CD4-positive, alpha-beta T cell treated with Interleukin-4 for 1 hour (primary cell): Measurements from ENCODE around the gene LDHB.
"Not testable (repeated sequence)": the region's sequence is repeated elsewhere in the genome, so short reads cannot be mapped to it uniquely, and the experiment has no call there.

Experiments
- DNase-seq, 2 donors: peaks; one replicate each; pipeline ENCODE4 v3.0.0-alpha.2; 2020 to 2022

The LDHB gene

GRCh38 chr12:21661396-21662093, 3.9 kb upstream of the LDHB start:
- DNase-seq, result not testable (repeated sequence)

GRCh38 chr12:21659383-21659782, 1.7 kb upstream of the LDHB start:
- peak in 1 of 2 donors; percentile 31 for DNase-seq

DNA sequence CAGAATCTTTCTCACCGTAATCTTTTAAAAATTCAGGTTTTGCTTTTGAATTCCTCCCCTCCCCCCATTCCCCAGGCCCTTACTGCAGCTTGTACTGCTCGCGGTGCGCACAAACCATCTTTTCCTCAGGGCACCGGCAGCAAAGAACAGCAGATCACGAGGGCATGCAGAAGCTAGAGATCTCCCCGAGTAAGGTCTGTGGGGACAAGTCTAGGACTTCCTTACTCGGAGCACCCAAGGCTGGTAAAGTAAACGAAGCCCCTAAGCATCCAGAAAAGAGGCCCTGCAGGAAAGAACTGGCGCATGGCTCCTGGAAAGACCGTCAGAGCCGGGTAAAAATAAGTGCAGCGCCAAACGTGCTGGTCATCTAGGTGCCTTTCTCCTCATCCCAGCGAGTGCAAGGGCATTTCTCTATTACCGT, 727 bp downstream of the LDHB start:
- DNase-seq, result peak; percentile 25 to 44

- DNase-seq, result peak in 1 of 2 donors; percentile 24
Observed at GRCh38 chr12:21655591-21655990, 2.1 kb downstream of the LDHB start.

DNA sequence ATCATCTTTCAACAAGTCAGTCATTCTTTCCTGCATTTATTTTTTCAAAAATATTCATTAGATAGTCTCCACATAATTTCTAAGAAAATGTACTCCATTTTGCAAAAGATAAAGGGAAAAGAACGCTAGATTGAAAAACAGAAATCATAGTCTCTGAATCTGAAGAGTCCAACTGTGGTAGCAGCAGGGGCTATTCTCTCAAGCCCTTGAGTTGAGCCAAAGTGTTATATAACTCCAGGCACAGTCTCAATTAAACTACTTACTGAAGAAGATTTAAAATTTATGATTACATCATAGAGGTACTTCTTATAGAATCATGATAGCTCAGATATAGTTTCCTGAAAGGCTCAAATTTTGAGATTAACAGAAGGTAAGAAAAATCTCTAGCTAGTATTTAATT, 5.8 kb downstream of the LDHB start:
- DNase-seq, result no peak

- no peak for DNase-seq
Observed at GRCh38 chr12:21650997-21651396, 6.6 kb downstream of the LDHB start.

- DNase-seq, result no peak
Observed at GRCh38 chr12:21649034-21649433, 8.6 kb downstream of the LDHB start.

GRCh38 chr12:21648378-21648777, 9.3 kb downstream of the LDHB start:
- no peak for DNase-seq

DNA sequence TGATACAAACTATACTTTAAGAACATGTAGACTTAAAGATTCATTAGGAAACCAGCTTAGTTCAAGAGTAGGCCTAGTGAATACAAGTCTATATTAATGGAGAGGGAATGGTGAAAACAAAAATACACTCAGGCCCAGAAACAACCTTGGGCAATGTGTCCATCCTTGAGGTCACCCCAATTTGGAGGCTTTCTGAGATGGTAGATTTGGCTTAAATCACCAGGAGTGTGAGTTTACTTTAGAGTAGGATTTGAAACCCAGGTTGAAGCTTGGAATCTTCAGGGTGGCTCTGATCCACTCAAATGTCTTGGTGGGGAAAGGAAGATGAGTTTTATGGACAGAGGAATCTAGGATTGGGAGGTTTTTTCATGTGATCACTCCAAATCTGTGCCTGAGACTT, 10.5 kb downstream of the LDHB start:
- no peak for DNase-seq

- DNase-seq, result not testable (repeated sequence)
Observed at GRCh38 chr12:21645041-21645500, 12.6 kb downstream of the LDHB start.

DNA sequence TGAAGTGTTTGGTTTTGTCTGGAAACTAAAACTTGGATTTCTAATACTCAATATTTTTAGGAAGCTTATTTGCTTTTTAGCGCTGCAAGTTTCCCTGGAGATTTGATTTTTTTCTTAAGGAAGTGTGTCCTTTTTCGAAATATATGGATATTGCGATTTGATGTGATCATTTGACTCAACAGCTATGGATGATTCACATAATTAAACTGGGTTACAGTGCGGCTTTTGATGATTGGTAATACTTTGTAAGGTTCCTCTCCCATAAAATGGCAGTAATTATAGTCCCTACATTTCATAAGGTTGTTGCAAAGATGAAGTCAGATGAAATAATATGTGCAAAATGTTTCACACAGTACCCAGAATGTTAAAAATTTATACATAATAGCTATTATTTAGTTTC, 13.1 kb downstream of the LDHB start:
- DNase-seq, result no peak

DNA sequence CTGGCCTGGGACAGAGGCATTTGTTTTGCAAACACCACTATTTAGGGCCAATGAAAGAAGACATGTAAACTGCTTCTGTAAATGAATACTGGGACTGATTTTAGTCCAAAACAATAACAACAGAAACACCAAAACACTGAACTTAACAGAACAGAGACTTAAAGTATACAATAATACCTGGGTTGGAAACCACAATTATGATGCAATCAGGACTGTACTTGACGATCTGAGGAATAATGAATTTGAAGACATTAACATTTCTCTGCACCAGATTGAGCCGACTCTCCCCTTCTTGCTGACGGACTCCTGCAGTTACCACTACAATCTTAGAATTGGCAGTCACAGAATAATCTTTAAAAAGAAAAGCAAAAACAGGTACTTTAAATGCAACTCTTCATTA, 13.9 kb downstream of the LDHB start:
- no peak for DNase-seq

DNA sequence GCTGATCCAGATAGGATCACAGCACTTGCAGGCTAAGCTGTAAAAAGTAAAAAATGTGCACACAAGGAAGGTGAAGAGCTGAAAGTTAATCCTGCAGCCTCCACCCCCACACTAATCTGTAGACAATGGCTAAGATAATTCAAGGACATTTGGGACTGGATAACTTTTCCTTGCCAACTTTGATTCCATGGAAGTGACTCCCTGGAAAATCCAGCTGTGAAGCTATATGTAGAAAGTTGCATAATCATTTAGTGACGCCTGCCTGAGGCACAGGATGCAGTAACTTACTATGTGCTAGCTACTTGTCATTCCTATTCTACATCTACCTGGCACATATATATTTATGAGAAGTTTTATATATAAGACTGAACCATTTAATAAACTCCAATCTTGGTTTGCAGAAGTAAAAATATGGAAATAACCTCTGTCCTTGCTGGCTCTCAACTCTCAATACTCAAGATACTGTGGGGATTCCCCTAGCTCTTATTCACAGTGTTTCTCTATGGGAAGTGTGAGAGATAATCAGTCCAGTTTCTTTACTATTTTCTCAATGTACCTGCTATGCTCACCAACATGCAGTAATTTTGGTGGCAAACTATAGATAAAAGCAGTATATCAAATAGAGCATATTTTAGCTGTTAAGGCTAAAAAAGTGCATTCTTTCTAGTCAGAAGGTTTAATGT, 14.8 kb downstream of the LDHB start:
- no peak for DNase-seq

GRCh38 chr12:21638054-21638891, 19.4 kb downstream of the LDHB start:
- DNase-seq, result no peak

- no peak for DNase-seq
Observed at GRCh38 chr12:21634245-21634644, 23.4 kb downstream of the LDHB start.

- DNase-seq, result no peak
Observed at GRCh38 chr12:21631367-21631766, 26.3 kb downstream of the LDHB start.

- DNase-seq, result no peak
Observed at GRCh38 chr12:21627924-21628323, 29.7 kb downstream of the LDHB start.

- DNase-seq, result no peak
Observed at GRCh38 chr12:21618566-21618965, 39.1 kb downstream of the LDHB start.

DNA sequence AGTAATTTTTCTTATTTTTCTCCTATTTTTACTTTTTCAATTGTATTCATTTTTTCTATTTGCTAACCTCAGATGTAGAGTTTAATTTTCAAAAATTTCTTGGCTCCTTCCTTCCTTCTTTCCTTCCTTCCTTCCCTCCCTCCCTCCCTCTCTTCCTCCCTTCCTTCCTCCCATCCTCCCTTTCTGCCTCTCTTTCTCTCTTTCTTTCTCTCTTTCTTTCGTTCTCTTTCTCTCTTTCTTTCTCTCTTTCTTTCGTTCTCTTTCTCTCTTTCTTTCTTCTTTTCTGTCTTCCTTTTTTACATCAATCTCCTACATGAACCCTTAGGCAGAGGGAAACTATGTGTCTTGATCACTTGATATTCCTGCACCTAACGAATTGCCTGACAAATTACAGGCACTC, 40.6 kb downstream of the LDHB start:
- no peak for DNase-seq

DNA sequence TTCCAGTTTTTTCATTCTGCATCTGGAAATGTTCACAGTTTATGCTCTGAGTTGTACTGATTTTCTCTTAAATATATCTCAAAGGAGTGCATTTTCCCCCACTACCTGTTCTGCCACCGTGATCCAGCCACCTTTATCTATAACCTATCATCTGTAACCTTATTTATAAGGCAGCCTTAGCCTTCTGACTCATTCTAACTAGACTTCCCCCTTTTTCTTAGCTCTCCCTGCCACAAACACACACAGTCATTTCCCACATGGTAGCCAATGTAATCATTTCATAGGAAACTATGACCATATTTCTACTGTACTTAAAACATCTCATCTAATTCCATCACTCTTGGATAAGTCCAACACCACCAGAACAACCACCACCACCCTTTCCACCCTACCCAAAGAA, 42.2 kb downstream of the LDHB start:
- DNase-seq, result peak in 1 of 2 donors; percentile 43

DNA sequence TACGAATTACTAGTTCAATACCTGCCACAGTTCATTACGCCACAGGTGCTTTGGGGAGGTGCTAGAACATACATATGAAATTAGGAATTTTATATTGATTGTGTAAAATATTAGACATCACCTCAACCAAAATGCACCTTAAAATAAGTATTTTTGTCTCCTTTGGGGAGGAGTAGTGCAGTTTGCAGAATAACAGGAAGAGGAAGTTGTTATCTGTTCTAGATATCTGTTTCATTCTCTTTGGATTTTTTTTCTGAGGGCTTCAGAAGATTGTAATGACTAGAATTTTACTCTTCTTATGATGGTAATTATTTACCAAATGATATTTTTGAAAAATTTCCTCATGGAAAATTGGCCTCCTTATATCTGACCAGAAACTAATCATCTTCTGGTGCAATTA, 43.1 kb downstream of the LDHB start:
- peak in 1 of 2 donors; percentile 47 for DNase-seq

GRCh38 chr12:21613931-21614330, 43.7 kb downstream of the LDHB start:
- no peak for DNase-seq

DNA sequence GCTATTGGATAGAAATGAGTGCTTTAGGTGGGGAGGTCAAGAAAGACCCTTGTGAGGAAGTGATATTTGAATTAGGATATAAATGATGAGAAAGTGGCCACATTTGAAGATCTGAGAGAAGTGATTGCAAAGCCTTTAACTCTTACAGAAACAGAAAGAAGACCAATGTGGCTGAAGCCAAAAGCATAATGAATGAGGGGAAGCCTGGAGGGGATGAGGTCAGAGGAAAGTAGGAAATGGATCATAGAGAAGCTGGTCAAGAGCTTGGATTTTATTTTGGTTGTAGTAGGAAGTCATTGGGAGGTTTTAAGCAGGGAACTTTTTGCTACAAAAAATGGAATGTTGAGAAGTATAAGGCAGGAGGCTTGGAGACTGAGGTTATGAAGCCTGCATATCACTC, 49.4 kb downstream of the LDHB start:
- DNase-seq, result no peak

GRCh38 chr12:21607701-21608100, 49.9 kb downstream of the LDHB start:
- peak in 1 of 2 donors; percentile 52 for DNase-seq
